GM18907 (cell line): Measurements from ENCODE around the gene TOR3A.
"Not testable (repeated sequence)": the region's sequence is repeated elsewhere in the genome, so short reads cannot be mapped to it uniquely, and the experiment has no call there.

Experiments used
- ATAC-seq: cut with Tn5 transposase; IDR thresholded peaks from one replicate; pipeline ENCODE4 v1.9.1; 2021; ENCODE audit warnings: mild to moderate bottlenecking, moderate library complexity; ENCODE audit not compliant: unreplicated experiment

Gene TOR3A

DNA sequence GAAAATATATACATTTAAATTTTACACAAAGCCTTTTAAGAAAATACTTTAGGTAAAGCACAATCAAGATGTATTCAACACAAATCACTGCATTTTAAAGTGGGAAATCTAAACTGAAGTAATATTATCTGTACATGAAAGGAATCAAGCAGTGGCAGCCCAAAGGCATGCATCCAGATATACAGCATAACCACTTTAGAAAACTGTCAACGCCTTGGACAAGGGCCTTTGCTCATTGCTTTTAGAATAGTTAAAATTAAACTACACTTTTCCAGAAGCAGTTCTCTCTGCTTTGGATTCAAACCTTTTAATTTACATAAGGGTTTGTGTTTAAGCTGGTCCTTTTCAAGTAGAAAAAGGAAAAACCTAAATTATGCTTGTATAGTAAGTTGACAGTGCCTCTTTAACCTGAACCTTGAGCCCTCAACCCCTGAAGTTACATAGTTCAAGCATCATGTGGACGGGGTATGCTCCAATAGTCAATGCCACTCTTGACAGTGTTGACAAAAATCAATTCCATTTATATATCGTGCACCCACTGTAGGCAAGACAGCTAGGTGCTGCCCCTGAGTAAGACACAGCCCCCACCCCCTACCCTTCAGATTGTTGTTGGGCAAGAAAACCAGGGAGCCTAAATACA is 22.9 kb downstream of the TOR3A start:
- no peak for ATAC-seq

GRCh38 chr1:179105393-179105792 is 23.5 kb downstream of the TOR3A start:
- ATAC-seq = no peak

DNA sequence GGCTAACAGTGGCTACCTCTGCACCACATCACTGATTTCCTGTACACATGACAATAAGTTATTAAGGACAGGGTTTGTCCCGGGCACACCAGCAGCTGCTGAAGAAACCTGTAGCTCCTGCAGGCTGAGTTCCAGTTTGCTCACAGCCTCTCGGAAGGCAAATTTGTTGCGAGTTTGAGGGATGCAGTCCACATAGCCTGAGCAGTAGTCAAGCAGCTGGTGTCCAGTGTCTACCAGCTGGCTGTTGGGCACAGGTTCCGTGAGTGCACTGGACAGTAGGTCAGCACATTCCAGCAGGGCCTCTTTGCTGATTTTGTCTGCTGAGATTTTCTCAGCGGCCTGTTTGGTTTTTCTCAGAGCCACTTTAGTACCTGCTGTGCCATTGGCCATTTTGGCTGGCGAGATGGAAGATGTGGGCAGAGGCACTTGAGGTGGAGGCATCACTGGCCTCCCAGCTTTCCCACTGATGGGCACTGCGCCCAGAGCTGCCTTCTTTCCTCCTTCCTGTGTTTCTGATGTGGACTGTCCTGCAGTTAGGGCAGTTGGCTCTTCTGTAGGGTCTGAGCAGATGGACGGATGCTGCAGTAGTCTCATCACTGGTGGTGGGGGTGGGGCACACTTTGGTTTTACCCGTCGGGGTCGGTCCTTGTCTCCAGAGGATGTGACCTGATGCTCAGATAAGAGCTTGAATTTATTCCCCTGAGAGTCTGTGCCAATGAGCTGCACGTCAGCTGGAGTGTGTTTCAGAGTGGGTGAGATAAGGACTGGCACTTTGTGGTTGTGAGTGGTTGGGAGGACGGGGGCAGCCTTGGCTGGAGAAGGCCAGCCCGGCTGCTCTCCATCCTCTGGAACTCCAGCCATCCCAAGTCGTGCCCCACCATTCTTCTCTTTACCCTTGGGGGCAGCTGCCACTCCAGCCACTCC is 26.1 kb downstream of the TOR3A start:
- ATAC-seq = no peak

- no peak for ATAC-seq
Measured at GRCh38 chr1:179108644-179109043, 26.8 kb downstream of the TOR3A start.

GRCh38 chr1:179115181-179115580 is 33.3 kb downstream of the TOR3A start:
- no peak for ATAC-seq

DNA sequence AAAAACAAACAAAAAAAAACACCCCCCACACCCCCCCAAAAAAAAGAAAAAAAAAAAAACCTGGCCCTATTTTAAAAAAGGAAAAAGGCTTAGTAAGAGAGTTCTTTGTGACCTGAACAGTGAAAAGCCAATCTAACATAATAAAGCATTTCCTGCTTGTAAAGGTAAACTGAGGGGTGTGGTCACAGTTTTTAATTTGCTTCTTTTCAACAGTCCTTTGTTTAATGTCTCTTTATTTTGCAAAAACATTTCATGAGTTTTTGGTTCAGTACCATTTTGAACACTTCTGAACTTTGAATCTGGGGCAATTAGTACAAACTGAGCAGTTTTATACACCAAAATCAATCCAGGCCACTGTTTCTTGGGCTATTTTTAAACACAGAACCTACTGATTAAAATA is 37.6 kb downstream of the TOR3A start:
- ATAC-seq = no peak

DNA sequence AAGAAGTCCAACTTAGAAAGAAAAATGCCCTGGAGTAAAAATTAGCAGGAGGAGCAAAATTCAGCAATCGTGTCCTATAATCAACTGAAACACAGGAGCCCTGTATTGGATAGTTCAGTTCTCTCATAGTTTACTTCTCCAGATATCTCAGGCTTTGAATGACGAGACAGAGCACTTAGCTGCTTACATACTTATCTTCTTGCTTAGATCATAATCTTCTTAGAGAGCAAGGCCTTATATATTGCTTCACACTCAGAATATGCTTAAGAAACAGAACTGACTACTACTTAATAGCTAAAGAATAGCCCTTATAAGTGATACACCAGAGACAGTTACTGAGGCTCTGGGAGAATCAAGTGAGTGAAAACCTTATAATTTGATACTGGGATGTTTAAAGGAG is 38.9 kb downstream of the TOR3A start:
- ATAC-seq = no peak

DNA sequence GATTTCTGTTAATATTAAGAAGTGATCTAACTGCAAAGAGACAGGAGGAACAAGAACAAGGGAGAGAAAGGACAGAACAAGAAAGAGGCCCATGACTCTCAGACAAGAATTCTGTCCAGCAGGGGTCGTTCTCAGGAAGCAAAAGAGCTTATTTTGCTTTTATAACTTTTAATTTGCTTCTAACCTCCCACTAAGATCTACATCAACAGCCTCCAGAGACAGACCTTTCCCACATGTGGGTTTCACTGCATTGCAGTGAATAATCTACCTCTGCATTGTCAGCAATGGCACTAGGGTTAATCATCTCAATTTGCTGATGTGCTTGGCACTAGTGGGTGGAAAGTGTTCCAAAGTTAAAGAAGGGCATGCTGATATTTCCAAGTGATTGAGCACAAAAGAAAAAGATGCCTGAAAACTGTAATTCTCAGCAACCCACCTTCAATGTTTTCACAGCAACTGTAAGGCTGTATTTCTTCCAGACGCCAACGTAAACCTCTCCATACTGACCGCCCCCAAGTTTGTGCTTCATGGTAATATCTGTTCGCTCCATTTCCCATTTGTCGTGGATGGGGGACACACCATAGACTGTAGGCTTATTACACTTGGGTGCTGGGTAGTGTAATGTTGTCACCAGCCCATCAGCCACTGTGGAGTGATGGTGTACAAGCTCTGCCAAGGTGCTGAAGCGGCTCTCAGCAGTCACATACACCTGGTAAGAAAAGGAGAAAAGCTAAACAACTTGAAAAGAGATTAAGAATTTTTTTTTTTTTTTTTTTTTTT is 39.5 kb downstream of the TOR3A start:
- ATAC-seq = no peak

DNA sequence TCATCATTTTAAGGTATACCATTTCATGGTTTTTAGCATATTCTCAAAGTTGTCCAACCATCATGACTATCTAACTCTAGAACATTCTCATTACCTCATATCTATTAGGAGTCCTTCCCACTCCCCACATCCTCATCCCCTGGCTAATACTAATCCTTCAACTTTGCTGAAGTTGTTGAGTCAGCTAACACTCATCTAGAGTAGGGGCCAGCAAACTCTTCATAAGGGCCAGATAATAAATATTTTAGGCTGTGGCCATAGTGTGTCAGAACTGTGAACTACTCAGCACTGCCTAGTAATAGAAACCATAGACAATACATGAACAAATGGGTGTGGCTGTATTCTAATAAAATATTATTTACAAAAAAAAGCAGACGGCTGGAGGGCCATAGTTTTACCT is 43.0 kb downstream of the TOR3A start:
- ATAC-seq = no peak

- no peak for ATAC-seq
Measured at GRCh38 chr1:179126338-179127060, 44.6 kb downstream of the TOR3A start.

DNA sequence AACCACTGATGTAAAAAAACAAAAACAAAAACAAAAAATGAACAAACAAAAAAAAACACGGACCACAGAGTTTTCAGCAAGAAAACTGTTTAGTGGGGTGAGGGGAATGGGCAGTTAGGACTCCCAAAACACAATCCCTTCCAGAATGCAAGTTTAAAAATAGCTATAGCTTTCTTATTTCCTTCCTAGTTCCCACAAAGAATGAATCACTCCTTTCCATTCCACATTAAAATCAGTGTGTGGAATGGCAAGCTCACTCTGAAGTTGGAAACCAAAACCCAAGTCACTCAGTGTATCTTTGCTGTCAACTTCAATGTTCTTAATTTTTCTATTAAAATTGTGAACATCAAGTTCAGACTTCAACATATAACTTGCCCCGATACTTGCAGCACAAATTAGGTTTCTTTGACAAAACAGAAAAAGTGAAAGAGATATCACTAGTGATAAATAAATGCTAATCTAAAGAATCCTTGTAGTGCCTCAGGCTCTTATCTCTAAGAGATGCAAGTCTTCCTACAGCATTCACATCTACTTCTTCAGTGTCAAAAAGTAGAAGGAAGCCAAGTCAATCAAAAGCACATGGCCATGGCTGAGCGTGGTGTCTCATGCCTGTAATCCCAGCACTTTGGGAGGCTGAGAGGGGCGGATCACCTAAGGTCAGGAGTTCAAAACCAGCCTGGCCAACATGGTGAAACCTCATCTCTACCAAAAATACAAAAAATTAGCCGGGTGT is 45.5 kb downstream of the TOR3A start:
- ATAC-seq = no peak

- no peak for ATAC-seq
Measured at GRCh38 chr1:179128520-179128919, 46.6 kb downstream of the TOR3A start.

DNA sequence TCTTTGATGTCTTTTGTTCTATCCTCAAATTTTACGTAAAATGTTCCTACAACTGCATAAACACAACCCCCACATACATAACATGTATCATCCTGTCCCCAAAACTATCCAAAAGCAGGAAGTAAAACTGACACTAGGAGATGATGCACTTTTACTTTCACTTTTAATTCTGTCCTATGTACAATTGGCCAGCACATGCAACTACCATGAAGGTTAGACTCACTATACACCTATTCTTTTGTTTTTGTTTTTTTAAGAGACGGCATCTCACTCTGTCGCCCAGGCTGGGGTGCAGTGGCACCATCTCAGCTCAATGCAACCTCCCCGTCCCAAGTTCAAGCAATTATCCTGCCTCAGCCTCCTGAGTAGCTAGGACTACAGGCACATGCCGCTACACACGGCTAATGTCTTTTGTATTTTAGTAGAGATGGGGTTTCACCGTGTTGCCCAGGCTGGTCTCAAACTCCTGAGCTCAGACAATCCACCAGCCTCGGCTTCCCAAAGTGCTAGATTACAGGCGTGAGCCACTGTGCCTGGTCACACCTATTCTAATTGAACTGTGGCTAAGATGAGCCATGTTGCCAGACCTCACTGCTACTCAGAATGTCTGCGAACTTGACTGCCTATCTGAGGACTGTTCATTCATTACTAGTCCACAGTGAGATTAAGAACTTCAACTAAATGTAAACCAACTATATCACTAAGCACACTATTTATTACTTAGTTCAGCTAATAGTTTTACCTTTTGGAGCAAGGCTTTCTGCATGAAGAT is 48.0 kb downstream of the TOR3A start:
- peak; percentile 95 for ATAC-seq

DNA sequence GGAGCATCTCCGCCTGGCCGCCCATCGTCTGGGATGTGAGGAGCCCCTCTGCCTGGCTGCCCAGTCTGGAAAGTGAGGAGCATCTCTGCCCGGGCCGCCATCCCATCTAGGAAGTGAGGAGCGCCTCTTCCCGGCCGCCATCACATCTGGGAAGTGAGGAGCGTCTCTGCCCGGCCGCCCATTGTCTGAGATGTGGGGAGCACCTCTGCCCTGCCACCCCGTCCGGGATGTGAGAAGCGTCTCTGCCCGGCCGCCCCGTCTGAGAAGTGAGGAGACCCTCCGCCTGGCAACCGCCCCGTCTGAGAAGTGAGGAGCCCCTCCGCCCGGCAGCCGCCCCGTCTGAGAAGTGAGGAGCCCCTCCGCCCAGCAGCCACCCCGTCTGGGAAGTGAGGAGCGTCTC is 53.3 kb downstream of the TOR3A start:
- not testable (repeated sequence) for ATAC-seq

GRCh38 chr1:179135707-179136106 is 53.8 kb downstream of the TOR3A start:
- not testable (repeated sequence) for ATAC-seq

DNA sequence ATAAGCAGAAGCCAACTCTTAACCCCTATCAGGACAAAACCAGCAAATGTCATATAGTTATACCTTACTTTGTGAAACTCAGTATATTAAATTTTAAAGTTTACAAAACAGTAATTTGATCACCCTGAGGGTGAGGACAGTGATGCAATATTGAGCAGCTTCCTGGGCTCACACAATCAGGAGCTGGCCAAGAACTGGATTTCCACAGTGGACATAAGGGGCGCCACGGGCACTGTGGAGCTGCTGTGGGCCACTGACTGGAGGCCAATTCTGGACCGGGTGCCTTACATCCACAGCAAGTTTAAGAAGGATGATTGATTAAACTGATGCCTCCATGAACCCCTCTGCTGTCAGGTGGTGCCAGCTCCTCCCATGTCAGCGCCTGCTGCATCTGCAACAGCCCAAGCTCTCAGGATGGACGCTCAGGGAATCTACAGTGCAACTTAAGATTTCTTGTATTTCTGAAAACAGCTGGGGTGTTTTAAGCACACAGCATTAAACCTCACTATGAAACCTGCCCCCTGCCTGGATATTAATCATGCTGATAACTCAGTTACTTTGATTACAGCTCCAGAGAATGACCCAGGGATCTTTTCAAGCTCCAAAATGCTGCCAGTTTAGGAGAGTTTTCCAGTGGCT is 55.9 kb downstream of the TOR3A start:
- no peak for ATAC-seq

DNA sequence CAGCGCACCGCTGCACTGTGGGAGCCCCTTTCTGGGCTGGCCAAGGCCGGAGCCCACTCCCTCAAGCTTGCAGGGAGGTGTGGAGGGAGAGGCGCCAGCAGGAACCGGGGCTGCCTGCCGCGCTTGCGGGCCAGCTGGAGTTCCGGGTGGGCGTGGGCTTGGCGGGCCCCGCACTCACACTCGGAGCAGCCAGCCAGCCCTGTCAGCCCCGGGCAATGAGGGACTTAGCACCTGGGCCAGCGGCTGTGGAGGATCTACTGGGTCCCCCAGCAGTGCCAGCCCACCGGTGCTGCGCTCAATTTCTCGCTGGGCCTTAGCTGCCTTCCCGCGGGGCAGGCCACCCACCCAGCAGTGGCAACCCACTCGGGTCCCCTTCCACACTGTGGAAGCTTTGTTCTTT is 56.9 kb downstream of the TOR3A start:
- not testable (repeated sequence) for ATAC-seq

- ATAC-seq = no peak
Measured at GRCh38 chr1:179141592-179142251, 59.9 kb downstream of the TOR3A start.
